Neutrophil (primary cell): ENCODE data around the gene TGIF1.

Experiments
- H3K27ac ChIP-seq: fragments of 200-600 bp; sonication (generic); 2 replicates; pipeline ENCODE4 v1.5.1; 2016; ENCODE audit warnings: mild to moderate bottlenecking, moderate library complexity
- H3K27me3 ChIP-seq: fragments of 200-600 bp; sonication (generic); 2 replicates; pipeline ENCODE4 v1.6.0; 2016; ENCODE audit warnings: mild to moderate bottlenecking
- H3K36me3 ChIP-seq: fragments of 200-600 bp; sonication (generic); 2 replicates; pipeline ENCODE4 v1.5.1; 2017
- H3K4me1 ChIP-seq, 2 experiments: fragments of 200-600 bp in 1 of 2; sonication (generic) in 1 of 2; 1 replicate in 1 of 2; 2 replicates in 1 of 2; pipeline versions ENCODE4 v1.5.1 to v1.6.1; 2013 to 2016; ENCODE audit warnings: low read depth in 1 of 2, low read length in 1 of 2, mild to moderate bottlenecking in 1 of 2, moderate library complexity in 1 of 2; ENCODE audit not compliant: control insufficient read depth in 1 of 2, insufficient read depth in 1 of 2
- H3K4me3 ChIP-seq, 2 experiments: fragments of 200-600 bp in 1 of 2; sonication (generic) in 1 of 2; 1 replicate in 1 of 2; 2 replicates in 1 of 2; pipeline ENCODE4 v1.5.1; 2013 to 2016; ENCODE audit warnings: low read depth in 1 of 2, low read length in 1 of 2, mild to moderate bottlenecking in 1 of 2, moderate library complexity in 1 of 2
- H3K9me3 ChIP-seq: fragments of 200-600 bp; sonication (generic); 2 replicates; pipeline ENCODE4 v1.5.1; 2016
- TF ChIP-seq, protein P1 (sequence below): fragments of 200-600 bp; sonication (generic); IDR thresholded peaks from 2 replicates; pipeline ENCODE4 v1.5.1; 2016; ENCODE audit warnings: antibody characterized with exemption

Gene TGIF1

DNA sequence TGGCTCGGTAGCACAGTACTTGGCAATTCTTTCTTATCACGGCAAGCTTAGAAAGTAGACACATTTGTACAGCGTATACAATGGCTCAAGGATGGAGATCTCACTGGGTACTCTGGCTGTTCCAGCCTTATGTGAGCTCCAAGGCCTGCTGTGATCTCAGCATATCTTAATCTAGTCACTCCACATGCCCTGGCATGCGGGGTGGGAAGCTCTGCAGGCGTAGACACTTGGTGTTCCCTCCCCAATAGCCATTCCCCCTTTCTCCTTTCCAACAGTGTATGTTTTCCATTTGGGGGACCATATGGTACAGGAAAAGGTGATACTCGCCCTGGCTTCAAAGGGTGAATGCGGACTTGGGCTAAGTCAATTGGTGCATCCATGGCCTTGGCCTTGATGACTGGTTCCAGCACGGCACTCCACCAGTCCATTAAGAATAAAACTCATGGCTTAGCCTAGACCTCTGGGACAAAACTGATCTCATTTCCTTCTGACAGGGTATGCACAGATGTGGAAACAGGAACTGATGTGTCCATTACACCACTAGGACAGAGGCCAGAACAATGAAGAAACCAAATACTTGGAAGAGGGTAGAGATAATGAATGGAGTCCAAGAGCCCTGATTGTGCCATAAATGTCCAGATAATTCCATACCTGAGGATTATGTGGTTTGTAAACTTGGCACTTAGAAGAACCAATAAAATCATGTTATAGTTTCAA is 28.4 kb downstream of the TGIF1 start:
- Histone ChIP-seq H3K4me1 (peaks cover 3 to 6% of the 10 kb centered on the region in 2 experiments), H3K4me3 (no peak overlapping the region), H3K27me3 (no peaks in the 10 kb centered on the region), H3K36me3 (no peaks in the 10 kb centered on the region), H3K9me3 (no peaks in the 10 kb centered on the region), H3K27ac (no peak overlapping the region)
- TF ChIP-seq, protein P1, sequence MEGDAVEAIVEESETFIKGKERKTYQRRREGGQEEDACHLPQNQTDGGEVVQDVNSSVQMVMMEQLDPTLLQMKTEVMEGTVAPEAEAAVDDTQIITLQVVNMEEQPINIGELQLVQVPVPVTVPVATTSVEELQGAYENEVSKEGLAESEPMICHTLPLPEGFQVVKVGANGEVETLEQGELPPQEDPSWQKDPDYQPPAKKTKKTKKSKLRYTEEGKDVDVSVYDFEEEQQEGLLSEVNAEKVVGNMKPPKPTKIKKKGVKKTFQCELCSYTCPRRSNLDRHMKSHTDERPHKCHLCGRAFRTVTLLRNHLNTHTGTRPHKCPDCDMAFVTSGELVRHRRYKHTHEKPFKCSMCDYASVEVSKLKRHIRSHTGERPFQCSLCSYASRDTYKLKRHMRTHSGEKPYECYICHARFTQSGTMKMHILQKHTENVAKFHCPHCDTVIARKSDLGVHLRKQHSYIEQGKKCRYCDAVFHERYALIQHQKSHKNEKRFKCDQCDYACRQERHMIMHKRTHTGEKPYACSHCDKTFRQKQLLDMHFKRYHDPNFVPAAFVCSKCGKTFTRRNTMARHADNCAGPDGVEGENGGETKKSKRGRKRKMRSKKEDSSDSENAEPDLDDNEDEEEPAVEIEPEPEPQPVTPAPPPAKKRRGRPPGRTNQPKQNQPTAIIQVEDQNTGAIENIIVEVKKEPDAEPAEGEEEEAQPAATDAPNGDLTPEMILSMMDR = no peak

DNA sequence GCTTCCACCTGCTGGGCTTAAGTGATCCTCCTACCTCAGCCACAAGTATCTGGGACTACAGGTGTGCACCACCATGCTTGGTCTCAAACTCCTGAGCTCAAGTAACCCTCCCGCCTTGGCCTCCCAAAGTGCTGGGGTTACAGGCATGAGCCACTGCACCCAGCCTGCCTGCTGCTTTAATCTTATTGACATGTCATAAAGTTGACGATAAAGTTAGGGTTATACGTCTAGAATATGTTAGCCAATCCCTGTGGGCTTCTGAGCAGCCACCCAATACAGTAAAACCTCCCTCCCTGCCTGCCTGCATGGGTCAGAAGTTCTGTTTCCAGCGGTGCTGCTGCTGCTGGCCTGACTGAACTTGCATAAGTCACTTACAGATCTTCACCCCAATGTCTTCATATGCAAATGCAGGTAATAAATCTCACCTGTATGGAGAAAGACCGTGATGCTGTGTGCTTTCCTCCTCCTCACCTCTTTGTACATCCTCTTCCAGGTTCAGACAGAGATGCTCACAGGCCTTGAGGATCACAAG is 30.1 kb downstream of the TGIF1 start:
- Histone ChIP-seq H3K27me3 (no peaks in the 10 kb centered on the region), H3K4me1 (peaks cover 3 to 6% of the 10 kb centered on the region in 2 experiments), H3K27ac (no peak overlapping the region), H3K4me3 (no peak overlapping the region), H3K9me3 (no peaks in the 10 kb centered on the region), H3K36me3 (no peaks in the 10 kb centered on the region)
- TF ChIP-seq, protein P1 = no peak

DNA sequence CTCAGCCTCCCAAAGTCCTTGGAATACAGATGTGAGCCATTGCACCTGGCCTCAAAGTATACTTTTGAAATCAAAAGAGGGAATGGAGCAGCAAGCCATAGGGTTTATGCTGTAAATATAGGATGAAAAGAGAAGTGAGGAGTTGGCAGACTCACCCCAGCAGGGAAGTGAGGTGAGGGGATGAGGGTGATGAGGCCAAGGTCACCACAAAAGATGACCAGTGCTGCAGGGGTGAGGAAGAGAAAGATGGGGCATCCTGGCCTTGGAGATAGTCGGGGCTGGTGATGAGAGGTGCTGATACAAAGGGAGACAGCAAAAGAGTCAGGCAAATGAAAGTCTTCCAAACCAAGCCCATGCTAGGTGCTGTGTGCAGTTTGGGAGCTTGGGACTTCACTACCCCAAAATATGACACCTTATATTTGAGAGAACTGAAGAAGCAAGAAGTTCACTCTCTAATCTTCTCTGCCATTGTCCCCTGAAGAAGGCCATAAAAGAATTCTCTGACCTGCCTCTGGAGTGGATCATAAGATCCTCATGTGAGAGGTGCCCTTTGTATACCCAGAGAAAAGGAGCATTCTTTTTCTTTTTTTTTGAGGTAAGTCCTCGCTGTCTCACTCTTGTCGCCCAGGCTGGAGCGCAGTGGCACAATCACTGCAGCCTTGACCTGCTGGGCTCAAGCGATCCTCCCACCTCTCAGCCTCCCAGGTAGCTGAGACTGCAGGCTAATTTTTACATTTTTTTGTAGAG is 31.0 kb downstream of the TGIF1 start:
- Histone ChIP-seq H3K4me3 (no peak overlapping the region), H3K9me3 (no peaks in the 10 kb centered on the region), H3K27me3 (no peaks in the 10 kb centered on the region), H3K36me3 (no peaks in the 10 kb centered on the region), H3K27ac (no peak overlapping the region), H3K4me1 (peaks cover 3 to 6% of the 10 kb centered on the region in 2 experiments)
- TF ChIP-seq, protein P1 = no peak

DNA sequence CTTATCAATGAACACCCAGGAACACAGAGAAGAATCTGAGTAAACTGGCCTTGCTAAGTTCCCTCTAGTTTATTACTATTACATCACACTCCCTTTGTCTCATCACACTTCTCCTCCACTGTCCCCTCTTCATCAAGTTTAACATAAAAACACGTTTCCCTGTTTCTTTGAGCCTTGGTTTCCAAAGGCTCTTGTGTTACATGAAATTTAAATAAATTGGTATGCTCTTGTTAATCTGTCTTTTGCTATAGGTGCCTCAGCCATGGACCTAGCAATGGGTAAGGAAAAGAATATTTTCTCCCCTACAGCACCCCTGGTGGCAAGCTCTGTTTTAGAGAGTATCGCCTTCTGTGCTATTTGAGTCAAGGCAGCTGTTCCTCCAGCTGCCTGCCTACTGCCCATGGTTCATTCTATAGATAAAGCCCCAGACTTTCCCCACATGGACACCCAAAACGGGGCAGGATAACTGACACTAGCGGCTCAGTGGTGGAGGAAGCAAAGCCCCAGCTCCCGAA is 31.8 kb downstream of the TGIF1 start:
- Histone ChIP-seq H3K9me3 (no peaks in the 10 kb centered on the region), H3K36me3 (no peaks in the 10 kb centered on the region), H3K4me1 (peaks cover 3 to 6% of the 10 kb centered on the region in 2 experiments), H3K27ac (no peak overlapping the region), H3K4me3 (no peak overlapping the region), H3K27me3 (no peaks in the 10 kb centered on the region)
- TF ChIP-seq, protein P1 = no peak

DNA sequence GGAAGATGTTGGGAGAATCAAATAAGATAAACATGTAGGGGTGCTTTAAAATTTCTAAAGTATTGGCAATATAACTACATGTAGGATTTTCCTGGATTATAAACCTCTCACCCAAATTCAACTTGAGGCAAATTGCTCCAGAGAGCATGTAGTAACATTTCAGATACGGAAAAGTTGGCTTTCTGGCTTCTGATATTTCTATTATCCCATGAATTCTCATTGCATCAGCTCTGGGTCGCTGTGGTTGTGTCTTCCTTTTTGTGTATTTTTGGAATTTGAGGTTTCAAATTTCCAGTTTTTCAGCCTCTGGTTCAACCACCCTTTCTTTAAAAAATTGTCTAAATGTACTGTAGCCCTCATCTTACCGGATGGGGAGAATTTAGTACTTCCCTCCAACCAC is 32.3 kb downstream of the TGIF1 start:
- no peaks in the 10 kb centered on the region for H3K27me3 ChIP-seq
- H3K36me3 ChIP-seq = no peaks in the 10 kb centered on the region
- peaks cover 3 to 6% of the 10 kb centered on the region in 2 experiments for H3K4me1 ChIP-seq
- TF ChIP-seq, protein P1 = no peak
- no peak overlapping the region for H3K4me3 ChIP-seq
- no peaks in the 10 kb centered on the region for H3K9me3 ChIP-seq
- H3K27ac ChIP-seq = no peak overlapping the region
